Activated naive CD8-positive, alpha-beta T cell treated with anti-CD3 and anti-CD28 coated beads, Interleukin-2, amount 50 U/mL, for 16 hours (primary cell): Measurements from ENCODE around the gene NRCAM.
"Not testable (repeated sequence)": the region's sequence is repeated elsewhere in the genome, so short reads cannot be mapped to it uniquely, and the experiment has no call there.

ENCODE experiments used
- DNase-seq: peaks from one replicate; pipeline ENCODE4 v3.0.0-alpha.2; 2020; ENCODE audit warnings: low read depth, low spot score

The NRCAM gene

GRCh38 chr7:108280136-108280535, 176.1 kb downstream of the NRCAM start:
- DNase-seq, result no peak

DNA sequence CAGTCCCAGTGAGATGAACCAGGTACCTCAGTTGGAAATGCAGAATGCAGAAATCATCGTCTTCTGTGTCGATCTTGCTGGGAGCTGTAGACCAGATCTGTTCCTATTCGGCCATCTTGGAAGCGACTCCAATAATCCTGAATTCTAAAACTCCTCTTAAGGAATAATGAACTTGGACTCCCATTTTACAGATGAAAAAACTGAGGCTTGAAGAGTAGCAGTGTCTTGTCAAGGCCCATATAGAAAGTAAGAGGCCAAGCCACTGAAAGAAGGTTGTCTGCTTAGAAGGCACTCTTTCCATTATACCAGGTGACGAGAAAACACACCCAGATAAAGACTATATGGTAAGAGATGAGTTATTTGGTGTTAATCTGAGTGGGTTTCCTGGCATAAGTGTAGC, 177.5 kb downstream of the NRCAM start:
- no peak for DNase-seq

GRCh38 chr7:108278281-108278680, 178.0 kb downstream of the NRCAM start:
- DNase-seq, result no peak

- not testable (repeated sequence) for DNase-seq
Observed at GRCh38 chr7:108274447-108274846, 181.8 kb downstream of the NRCAM start.

DNA sequence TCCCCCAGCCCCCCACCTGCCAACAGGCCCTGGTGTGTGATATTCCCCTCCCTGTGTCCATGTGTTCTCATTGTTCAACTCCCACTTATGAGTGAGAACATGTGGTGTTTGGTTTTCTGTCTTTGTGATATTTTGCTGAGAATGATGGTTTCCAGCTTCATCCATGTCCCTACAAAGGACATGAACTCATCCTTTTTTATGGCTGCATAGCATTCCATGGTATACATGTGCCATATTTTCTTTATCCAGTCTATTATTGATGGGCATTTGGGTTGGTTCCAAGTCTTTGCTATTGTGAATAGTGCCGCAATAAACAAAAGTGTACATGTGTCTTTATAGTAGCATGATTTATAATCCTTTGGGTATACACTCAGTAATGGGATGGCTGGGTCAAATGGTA, 183.3 kb downstream of the NRCAM start:
- not testable (repeated sequence) for DNase-seq

GRCh38 chr7:108270385-108271015, 185.7 kb downstream of the NRCAM start:
- no peak for DNase-seq

DNA sequence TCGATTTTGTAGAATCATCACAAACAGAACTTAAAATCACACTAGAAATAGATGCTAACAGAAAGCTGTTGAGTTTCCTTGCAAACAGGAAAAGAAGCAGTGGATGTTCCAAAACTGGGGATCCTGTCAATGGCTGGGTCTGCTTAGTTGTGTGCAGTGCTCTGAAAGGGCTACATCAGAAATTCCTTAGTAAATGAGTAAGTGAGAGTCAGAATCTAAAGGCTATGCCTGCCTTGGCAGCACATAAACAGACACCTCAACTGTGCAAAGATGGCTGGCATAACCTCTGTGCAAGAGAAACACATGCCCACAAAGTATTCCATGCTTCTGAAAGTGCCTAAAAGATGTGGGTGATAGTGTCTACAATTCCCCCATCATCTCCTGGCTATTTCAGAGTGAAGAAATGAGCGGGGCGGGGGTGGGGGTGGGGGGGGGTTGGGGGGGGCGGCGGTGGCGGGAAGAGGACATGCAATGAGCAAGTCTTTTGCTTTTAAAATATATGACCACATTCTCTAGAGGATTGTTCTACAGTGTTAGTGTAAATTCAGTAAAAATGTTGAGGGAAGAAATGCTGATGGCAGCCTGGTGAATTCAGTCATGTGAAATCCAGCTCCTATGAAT, 187.9 kb downstream of the NRCAM start:
- no peak for DNase-seq

DNA sequence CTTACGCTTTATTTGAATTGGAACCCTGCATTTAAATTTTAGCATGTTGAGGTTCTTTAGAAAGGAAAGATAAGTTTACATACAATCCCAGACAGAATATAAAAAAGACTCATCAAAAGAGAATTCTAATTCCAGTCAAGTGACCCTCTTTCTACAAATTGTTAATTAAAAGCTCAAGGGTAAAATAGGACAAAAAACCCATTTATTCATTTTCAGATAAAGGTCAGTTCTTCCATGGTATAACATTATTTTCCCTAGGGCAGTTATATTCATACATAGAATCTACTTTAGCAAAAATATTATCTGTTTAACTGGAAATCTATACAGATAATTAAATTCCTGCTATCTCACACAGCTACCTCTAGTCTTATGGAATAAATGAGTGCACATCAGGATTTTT, 188.6 kb downstream of the NRCAM start:
- no peak for DNase-seq

- no peak for DNase-seq
Observed at GRCh38 chr7:108266491-108266890, 189.7 kb downstream of the NRCAM start.

DNA sequence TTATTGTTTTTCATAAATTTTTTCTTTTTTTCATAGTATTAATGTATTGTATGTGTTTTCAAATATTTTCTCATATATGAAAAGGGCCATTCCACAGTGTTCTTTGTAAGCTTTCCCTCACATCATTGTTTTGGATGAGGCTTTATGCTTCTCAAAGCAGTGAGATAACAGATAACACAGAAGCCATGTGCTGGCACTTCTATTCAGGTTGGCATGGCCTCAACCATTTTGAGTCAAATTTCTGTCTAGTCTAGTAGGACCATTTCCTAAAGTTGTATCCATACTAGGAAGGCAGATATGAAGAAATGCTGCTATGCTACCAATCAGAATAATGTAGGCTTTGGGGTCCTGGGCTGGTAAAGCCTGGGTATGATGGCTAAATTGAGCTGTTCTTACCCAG, 190.2 kb downstream of the NRCAM start:
- no peak for DNase-seq

- no peak for DNase-seq
Observed at GRCh38 chr7:108265007-108265406, 191.2 kb downstream of the NRCAM start.

DNA sequence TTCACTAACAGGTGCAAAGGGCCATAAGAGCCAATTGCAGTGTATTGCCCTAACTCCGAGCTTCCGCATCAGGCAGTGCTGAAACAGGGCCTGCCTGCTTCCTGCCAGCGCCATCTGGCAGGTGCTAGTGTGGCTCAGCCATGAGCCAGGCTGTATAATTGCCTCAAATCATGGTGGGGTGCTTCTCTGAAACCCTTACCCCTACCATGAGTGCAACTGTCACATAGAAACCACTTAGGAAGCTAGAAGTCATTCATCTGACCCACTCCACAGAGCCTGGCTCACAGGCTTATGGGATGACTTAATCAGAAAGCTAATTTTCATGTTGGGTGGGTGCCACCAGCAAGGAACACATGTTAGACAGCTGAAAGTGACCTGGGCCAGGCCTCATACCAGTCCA, 192.8 kb downstream of the NRCAM start:
- no peak for DNase-seq

- no peak for DNase-seq
Observed at GRCh38 chr7:108261560-108262255, 194.5 kb downstream of the NRCAM start.

DNA sequence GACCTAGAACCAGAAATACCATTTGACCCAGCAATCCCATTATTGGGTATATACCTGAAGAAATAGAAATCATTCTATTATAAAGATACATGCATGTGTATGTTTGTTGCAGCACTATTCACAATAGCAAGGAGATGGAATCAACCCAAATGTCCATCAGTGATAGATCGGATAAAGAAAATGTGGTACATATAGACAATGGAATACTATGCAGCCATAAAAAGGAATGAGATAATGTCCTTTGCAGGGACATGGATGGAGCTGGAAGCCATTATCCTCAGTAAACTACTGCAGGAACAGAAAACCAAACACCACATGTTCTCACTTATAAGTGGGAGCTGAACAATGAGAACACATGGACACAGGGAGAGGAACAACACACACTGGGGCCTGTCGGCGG, 196.8 kb downstream of the NRCAM start:
- not testable (repeated sequence) for DNase-seq

GRCh38 chr7:108257954-108258353, 198.3 kb downstream of the NRCAM start:
- no peak for DNase-seq

DNA sequence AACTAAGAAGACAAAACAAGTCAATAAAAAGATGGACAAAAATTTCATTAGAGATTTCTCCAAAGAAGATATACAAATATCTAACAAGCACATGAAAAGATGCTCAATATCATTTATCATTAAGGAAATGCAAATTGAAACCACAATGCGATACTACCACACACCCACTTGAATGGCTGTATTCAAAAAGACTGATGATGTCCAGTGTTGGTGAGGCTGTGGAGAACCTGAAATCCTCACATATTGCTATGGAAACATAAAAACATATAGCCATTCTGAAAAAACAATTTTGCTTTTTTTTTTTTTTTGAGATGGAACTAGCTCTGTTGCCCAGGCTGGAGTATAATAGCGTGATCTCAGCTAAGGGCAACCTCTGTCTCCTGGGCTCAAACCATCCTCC, 202.0 kb downstream of the NRCAM start:
- no peak for DNase-seq

DNA sequence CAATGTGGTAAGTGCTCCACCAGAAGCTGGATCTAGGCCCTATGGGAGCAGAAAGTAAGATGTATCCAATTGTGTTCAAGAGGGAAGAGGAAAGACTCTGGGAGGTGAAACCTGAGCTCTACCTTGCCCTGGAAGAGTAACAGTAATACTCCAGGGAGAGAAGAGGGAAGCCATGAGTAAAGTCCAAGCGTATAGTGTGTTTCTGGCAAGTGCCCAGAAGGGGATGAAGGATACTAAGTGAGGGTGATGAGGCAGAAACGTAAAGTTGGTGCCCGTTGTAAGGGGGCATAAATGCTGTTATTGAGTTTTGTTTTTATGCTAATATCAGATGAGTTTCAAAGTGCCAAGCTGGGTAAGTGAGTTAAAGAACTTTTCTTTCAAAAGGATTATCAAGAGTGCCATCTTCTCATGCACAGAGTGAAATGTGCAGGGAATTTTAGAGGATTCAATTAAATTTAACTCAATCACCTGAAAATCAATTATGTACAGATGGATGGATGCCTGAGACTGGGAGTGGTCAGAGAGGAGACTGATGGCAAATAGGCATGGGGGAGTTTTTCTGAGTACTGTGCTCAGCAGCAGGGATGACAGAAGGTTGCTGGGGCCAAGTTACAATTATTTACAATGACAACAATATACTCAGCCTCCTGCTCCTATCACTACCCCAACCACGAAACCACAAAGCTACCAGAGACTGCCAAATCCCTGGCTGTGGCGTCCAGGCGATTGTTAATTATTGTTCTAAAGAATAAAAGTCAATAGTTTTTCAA, 202.8 kb downstream of the NRCAM start:
- DNase-seq, result no peak

- no peak for DNase-seq
Observed at GRCh38 chr7:108252177-108252576, 204.1 kb downstream of the NRCAM start.

- no peak for DNase-seq
Observed at GRCh38 chr7:108251700-108252099, 204.5 kb downstream of the NRCAM start.

DNA sequence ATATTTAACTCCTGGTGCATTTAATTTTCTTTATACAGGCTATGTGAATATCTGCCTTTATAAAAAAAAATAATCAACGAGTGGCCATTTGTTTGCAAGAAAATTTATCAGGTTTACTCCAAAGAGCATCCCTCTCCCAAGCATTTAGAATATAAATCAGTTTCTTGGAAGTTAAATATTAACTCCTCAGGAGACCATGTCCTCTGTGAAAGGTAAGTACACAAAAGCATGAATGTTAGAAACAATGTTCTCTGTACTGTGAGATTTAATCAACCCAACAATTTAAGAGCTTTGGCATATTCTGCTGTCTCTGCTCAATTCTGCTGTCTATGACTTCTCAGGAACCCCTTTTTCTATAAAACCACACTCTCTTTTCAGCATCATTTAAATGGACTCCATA, 206.8 kb downstream of the NRCAM start:
- no peak for DNase-seq

DNA sequence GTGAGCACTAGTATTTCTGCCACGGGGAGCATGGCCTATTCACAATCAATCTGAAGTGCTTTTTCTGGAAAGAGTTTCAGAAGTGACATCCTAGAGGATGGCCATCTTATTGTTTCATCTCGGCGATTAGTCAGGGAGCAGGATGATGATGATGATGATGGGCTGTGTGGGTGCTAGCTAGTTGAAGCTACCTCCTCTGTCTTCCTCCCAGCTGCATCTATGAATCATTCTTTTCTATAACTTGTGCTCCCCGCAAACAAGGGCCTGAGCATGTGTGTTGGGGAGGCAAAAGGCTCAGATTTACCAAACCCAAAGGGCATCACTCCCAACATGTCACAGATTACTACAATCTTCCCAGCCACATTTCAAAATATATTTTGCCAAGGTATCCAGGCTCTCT, 207.4 kb downstream of the NRCAM start:
- DNase-seq, result no peak

- DNase-seq, result no peak
Observed at GRCh38 chr7:108248418-108248817, 207.8 kb downstream of the NRCAM start.
